H1 (cell line): Measurements from ENCODE around the gene ZNF83. TPM values are rescaled to one million over a fixed set of nuclear protein-coding genes. Genes with fewer than 3 reads are reported as not detected.

Experiments used
- BRCA1 ChIP-seq: IDR thresholded peaks from 2 replicates; pipeline ENCODE4 v1.6.1; 2012; ENCODE audit warnings: low read depth, low read length, improper control_type of control experiment
- CHD1 ChIP-seq: IDR thresholded peaks from 2 replicates; pipeline ENCODE4 v1.6.1; 2012; ENCODE audit warnings: low read depth, low read length, improper control_type of control experiment
- KDM4A ChIP-seq: IDR thresholded peaks from one replicate; pipeline ENCODE4 v1.7.1; 2012; ENCODE audit warnings: low read depth, mild to moderate bottlenecking, moderate library complexity, low read length, inconsistent platforms; ENCODE audit not compliant: severe bottlenecking
- POU5F1 ChIP-seq: IDR thresholded peaks from 2 replicates; pipeline ENCODE4 v1.6.1; 2011; ENCODE audit warnings: low read depth, mild to moderate bottlenecking, low read length, moderate library complexity
- RFX5 ChIP-seq: IDR thresholded peaks from 2 replicates; pipeline ENCODE4 v1.6.1; 2011; ENCODE audit warnings: low read depth, low read length, improper control_type of control experiment, borderline replicate concordance
- RXRA ChIP-seq: IDR thresholded peaks from 2 replicates; pipeline ENCODE4 v1.6.1; 2011; ENCODE audit warnings: low read depth, mild to moderate bottlenecking, low read length, moderate library complexity; ENCODE audit not compliant: insufficient read depth
- SIX5 ChIP-seq: IDR thresholded peaks from 2 replicates; pipeline ENCODE4 v1.6.1; 2011; ENCODE audit warnings: mild to moderate bottlenecking, low read depth, low read length
- SUZ12 ChIP-seq: fragments of 200-600 bp; sonication (generic); IDR thresholded peaks from 2 replicates; pipeline ENCODE4 v1.6.1; 2012; ENCODE audit warnings: mild to moderate bottlenecking, inconsistent platforms, low read length, moderate library complexity, mixed read lengths
- YY1 ChIP-seq: IDR thresholded peaks from 2 replicates; pipeline ENCODE4 v1.6.1; 2011; ENCODE audit warnings: low read depth, mild to moderate bottlenecking, low read length
- ZNF274 ChIP-seq: IDR thresholded peaks from 2 replicates; pipeline ENCODE4 v1.7.0; 2012; ENCODE audit warnings: low read length, borderline replicate concordance; ENCODE audit errors: extremely low read depth
- polyA plus RNA-seq, 7 experiments: library from polyadenylated mRNA; depleted of rRNA in 3 of 7; stranded (reverse) in 5 of 7; unstranded in 2 of 7; fragments of >200 nt in 5 of 7; fragments of 200-250 nt in 2 of 7; gene quantifications; 1 replicate in 5 of 7; 2 replicates in 1 of 7; 4 replicates in 1 of 7; pipeline versions ENCODE4 v1.2.1 to v1.2.3, GENCODE V29; 2011 to 2013; ENCODE audit warnings: missing spikeins in 2 of 7, mixed read lengths in 2 of 7
- total RNA-seq: library from RNA; stranded (reverse); fragmentation: NEBNext Ultra II Directional; extraction: Animal tissue kit (Norgen Biotek cat#: 25700); gene quantifications from 2 replicates; pipeline ENCODE4 v1.2.1, GENCODE V29; 2021
- TF ChIP-seq, protein P1 (sequence below): IDR thresholded peaks from 2 replicates; pipeline ENCODE4 v1.6.1; 2012; ENCODE audit warnings: inconsistent platforms

ZNF83 gene
- total and polyA plus RNA-seq, 2 of the 8 experiments (the other 6 are each of a cell fraction or from before 2014, with no cell fraction given), result 13.2 to 19.4 TPM

GRCh38 chr19:52637718-52638585, at the start of gene ZNF83 (continued):
- TF ChIP-seq ZNF274 (no peak), CHD1 (no peak), POU5F1 (no peak), RXRA (no peak), RFX5 (no peak), BRCA1 (no peak), SUZ12 (no peak), SIX5 (no peak), KDM4A (no peak), YY1 (no peak)
- TF ChIP-seq, protein P1, sequence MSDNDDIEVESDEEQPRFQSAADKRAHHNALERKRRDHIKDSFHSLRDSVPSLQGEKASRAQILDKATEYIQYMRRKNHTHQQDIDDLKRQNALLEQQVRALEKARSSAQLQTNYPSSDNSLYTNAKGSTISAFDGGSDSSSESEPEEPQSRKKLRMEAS, result 0 out of 2 replicates have a peak, but pooled peaks have one; percentile 19
